Neural progenitor cell (in vitro differentiated cells): Measurements from ENCODE around the gene GALNTL6.

Experiments
- EZH2phosphoT487 ChIP-seq: fragments of 200-600 bp; sonication (generic); IDR thresholded peaks from 2 replicates; pipeline ENCODE4 v1.6.1; 2017; ENCODE audit warnings: antibody characterized with exemption
- TF ChIP-seq, protein P1 (sequence below): fragments of 200-600 bp; sonication (generic); IDR thresholded peaks from 2 replicates; pipeline ENCODE4 v1.5.1; 2017; ENCODE audit warnings: antibody characterized with exemption, mild to moderate bottlenecking

- TF ChIP-seq, protein P1, sequence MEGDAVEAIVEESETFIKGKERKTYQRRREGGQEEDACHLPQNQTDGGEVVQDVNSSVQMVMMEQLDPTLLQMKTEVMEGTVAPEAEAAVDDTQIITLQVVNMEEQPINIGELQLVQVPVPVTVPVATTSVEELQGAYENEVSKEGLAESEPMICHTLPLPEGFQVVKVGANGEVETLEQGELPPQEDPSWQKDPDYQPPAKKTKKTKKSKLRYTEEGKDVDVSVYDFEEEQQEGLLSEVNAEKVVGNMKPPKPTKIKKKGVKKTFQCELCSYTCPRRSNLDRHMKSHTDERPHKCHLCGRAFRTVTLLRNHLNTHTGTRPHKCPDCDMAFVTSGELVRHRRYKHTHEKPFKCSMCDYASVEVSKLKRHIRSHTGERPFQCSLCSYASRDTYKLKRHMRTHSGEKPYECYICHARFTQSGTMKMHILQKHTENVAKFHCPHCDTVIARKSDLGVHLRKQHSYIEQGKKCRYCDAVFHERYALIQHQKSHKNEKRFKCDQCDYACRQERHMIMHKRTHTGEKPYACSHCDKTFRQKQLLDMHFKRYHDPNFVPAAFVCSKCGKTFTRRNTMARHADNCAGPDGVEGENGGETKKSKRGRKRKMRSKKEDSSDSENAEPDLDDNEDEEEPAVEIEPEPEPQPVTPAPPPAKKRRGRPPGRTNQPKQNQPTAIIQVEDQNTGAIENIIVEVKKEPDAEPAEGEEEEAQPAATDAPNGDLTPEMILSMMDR: no peak
- no peak for TF ChIP-seq EZH2phosphoT487
Observed at GRCh38 chr4:172963498-172964294, 1150.5 kb downstream of the GALNTL6 start.
